BE2C (cell line): ENCODE results near the gene ZFP62. TPM values are rescaled to one million over a fixed set of nuclear protein-coding genes. Genes with fewer than 3 reads are reported as not detected.

Experiments used
- DNase-seq: peaks from one replicate; pipeline ENCODE4 v3.0.0-alpha.2; 2020
- H3K27me3 ChIP-seq: fragments of 250-450 bp; sonication (Bioruptor Pico); 2 replicates; pipeline ENCODE4 v1.5.1; 2020; ENCODE audit warnings: mild to moderate bottlenecking
- H3K36me3 ChIP-seq: fragments of 250-450 bp; sonication (Bioruptor Pico); 2 replicates; pipeline ENCODE4 v1.5.1; 2020; ENCODE audit warnings: mild to moderate bottlenecking
- H3K4me1 ChIP-seq: fragments of 250-450 bp; sonication (Bioruptor Pico); 2 replicates; pipeline ENCODE4 v1.5.1; 2020
- H3K4me3 ChIP-seq: 2 replicates; pipeline ENCODE4 v1.5.1; 2011; ENCODE audit warnings: low read depth, low read length
- H3K9me3 ChIP-seq: fragments of 250-450 bp; sonication (Bioruptor Pico); 2 replicates; pipeline ENCODE4 v1.5.1; 2020
- CTCF ChIP-seq: IDR thresholded peaks from 2 replicates; pipeline ENCODE4 v1.5.1; 2012; ENCODE audit warnings: mild to moderate bottlenecking, low read depth, low read length
- polyA plus RNA-seq: library from polyadenylated mRNA; unstranded; fragments of >200 nt; gene quantifications from one replicate; pipeline ENCODE4 v1.2.1, GENCODE V29; 2012; ENCODE audit warnings: low read depth, missing spikeins; ENCODE audit not compliant: insufficient read length, insufficient read depth

The ZFP62 gene
- 44.8 TPM for polyA plus RNA-seq

GRCh38 chr5:180860887-180861822 is at the start of gene ZFP62:
Gene ZFP62, minus strand, starts transcription at chr5:180861276. Its CDS starts 57 bp downstream, at chr5:180861219.
- H3K36me3 ChIP-seq: no peaks in the 10 kb centered on the region; the same call in 1 of the 2 replicates
- no peaks in the 10 kb centered on the region for H3K27me3 ChIP-seq
- no peak; the same call in 1 of the 2 replicates for TF ChIP-seq CTCF
- no peaks in the 10 kb centered on the region; the same call in 1 of the 2 replicates for H3K9me3 ChIP-seq
- H3K4me3 ChIP-seq: peak within 1 kb of the TSS; percentile 93
- H3K4me1 ChIP-seq: no peaks in the 10 kb centered on the region
- peak; percentile 95 for DNase-seq

- no peak for TF ChIP-seq CTCF
- no peak overlapping the region for H3K4me3 ChIP-seq
- no peaks in the 10 kb centered on the region for H3K9me3 ChIP-seq
- no peaks in the 10 kb centered on the region for H3K36me3 ChIP-seq
- peaks cover 3% of the 10 kb centered on the region for H3K27me3 ChIP-seq
- no peaks in the 10 kb centered on the region for H3K4me1 ChIP-seq
- DNase-seq: no peak
Observed at GRCh38 chr5:180910735-180911134, 49.7 kb upstream of the ZFP62 start.

- Histone ChIP-seq H3K4me1 (no peaks in the 10 kb centered on the region), H3K9me3 (no peaks in the 10 kb centered on the region), H3K4me3 (no peak overlapping the region), H3K27me3 (peaks cover 3% of the 10 kb centered on the region), H3K36me3 (no peaks in the 10 kb centered on the region)
- no peak for DNase-seq
- no peak for TF ChIP-seq CTCF
Observed at GRCh38 chr5:180910182-180910581, 49.1 kb upstream of the ZFP62 start.

GRCh38 chr5:180909782-180910181 is 48.7 kb upstream of the ZFP62 start:
- H3K4me1 ChIP-seq: no peaks in the 10 kb centered on the region
- DNase-seq: no peak
- TF ChIP-seq CTCF: no peak

GRCh38 chr5:180908998-180909731 is 48.1 kb upstream of the ZFP62 start:
- H3K36me3 ChIP-seq: no peaks in the 10 kb centered on the region
- H3K4me3 ChIP-seq: no peak overlapping the region
- no peak for DNase-seq
- H3K9me3 ChIP-seq: no peaks in the 10 kb centered on the region
- peaks cover 3% of the 10 kb centered on the region for H3K27me3 ChIP-seq
- no peaks in the 10 kb centered on the region for H3K4me1 ChIP-seq
- TF ChIP-seq CTCF: no peak

More at GRCh38 chr5:180909782-180910181, 48.7 kb upstream of the ZFP62 start:
- H3K36me3 ChIP-seq: no peaks in the 10 kb centered on the region
- H3K9me3 ChIP-seq: no peaks in the 10 kb centered on the region
- H3K27me3 ChIP-seq: peaks cover 3% of the 10 kb centered on the region
- no peak overlapping the region for H3K4me3 ChIP-seq
